PC-9 (cell line): Measurements from ENCODE around the gene DDAH1.

Experiments used
- CTCF ChIP-seq: fragments of 200-600 bp; sonication (generic); conservative IDR thresholded peaks from 2 replicates; pipeline ENCODE4 v1.6.1; 2017; ENCODE audit warnings: mixed run types, antibody characterized with exemption, mild to moderate bottlenecking, moderate library complexity
- EZH2 ChIP-seq: fragments of 200-600 bp; sonication (generic); IDR thresholded peaks from 2 replicates; pipeline ENCODE4 v1.8.0; 2017; ENCODE audit warnings: antibody characterized with exemption, low read depth

- no peak for TF ChIP-seq CTCF
- no peak for TF ChIP-seq EZH2
Observed at GRCh38 chr1:85368073-85368770, 96.7 kb downstream of the DDAH1 start.
